HG02678 (cell line): ENCODE data around the gene DCTN3.

Experiments
- ATAC-seq: cut with Tn5 transposase; IDR thresholded peaks from one replicate; pipeline ENCODE4 v1.9.1; 2021; ENCODE audit warnings: mild to moderate bottlenecking, moderate library complexity; ENCODE audit not compliant: unreplicated experiment

Gene DCTN3

DNA sequence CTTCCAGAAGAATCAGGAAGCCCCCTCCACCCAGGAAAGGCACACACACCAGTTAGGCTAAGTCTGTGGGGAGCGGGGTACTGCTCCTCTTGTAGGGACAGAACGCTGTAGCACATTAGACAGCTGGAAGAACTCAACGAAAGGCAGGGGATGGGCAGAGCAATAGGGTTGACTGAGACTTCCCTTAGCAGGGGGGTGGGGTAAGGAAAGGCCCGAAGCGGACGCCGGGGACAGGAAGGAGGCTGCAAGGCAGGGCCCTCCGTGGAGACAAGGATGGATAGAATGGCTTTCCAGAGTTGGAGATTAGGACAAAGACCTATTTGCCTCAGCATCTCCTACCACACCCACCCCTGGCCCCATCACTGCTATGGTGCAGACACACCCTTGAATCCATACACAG lies 45.1 kb downstream of the DCTN3 start:
- ATAC-seq: no peak

DNA sequence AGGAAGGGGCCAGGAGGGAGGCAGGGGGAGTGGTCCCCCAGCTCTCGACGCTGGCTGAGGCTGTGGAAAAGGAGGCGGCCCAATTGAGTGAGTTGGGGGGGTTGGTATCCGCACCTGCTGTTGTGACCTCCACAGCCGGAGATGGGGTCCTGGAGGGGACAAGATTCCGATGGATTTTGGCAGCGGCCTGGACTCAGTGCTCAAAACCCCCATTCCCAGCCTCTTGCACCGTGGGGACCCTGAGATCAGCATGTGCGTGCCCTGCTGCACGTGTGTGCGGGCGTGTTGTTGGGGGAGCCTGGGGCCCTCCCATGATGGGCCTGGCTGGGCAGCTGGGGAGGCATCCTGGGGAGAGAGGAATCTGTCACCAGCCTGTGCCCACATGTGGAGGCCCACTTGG lies 45.7 kb downstream of the DCTN3 start:
- no peak for ATAC-seq

- no peak for ATAC-seq
Measured at GRCh38 chr9:34573599-34574325, 46.5 kb downstream of the DCTN3 start.

- no peak for ATAC-seq
Measured at GRCh38 chr9:34572628-34573027, 47.7 kb downstream of the DCTN3 start.

- ATAC-seq: no peak
Measured at GRCh38 chr9:34572092-34572491, 48.2 kb downstream of the DCTN3 start.

DNA sequence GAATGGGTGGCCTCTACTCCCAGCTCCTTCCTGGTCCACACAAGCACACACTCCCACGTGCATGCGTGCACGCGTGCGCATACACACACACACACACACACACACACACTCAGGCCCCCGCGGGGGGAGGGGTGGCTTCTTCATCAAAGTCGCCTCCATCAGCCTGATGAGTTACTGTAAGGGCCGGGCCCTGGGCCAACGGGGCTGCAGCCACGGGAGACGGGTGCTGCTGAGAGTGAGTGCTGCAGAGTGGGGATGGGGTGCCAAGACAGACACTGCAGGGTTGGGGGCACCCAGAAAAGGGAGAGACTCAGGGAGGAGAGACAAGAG lies 48.8 kb downstream of the DCTN3 start:
- ATAC-seq: no peak

DNA sequence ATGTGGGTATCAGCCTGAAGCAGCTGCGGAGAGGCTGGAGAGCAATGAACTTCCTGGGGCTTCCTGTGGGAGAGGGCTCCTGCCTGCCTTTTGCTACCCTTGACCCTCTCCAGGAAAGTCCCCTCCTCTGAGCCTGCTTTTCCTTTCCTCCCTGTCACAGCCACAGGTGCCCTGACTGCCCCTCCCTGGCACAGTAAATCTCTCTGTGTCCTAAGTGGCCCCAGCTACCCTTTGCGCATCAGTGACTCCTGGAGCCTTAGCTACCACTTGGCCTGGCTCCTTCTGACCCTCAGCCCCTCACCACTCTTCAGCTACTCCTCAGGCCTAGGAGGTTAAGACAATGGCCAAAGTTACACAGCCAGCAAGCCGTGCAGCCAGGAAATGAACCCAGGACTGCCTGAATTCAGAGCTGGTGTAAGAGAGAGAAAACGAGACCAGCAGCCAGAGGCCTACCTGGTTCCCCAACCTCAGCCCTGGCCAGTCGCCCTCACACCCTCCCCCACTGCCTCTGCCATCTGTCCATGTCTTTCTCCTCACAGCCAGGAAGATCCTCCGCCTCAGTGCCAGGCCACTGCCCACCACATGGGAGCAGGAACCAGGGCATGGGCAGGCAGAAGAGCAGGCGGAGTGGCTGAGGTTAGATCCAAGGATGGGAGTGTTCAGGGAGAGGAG lies 49.4 kb downstream of the DCTN3 start:
- ATAC-seq: no peak

GRCh38 chr9:34570376-34570775 lies 49.9 kb downstream of the DCTN3 start:
- ATAC-seq: no peak

- no peak for ATAC-seq
Measured at GRCh38 chr9:34568774-34569173, 51.5 kb downstream of the DCTN3 start.

DNA sequence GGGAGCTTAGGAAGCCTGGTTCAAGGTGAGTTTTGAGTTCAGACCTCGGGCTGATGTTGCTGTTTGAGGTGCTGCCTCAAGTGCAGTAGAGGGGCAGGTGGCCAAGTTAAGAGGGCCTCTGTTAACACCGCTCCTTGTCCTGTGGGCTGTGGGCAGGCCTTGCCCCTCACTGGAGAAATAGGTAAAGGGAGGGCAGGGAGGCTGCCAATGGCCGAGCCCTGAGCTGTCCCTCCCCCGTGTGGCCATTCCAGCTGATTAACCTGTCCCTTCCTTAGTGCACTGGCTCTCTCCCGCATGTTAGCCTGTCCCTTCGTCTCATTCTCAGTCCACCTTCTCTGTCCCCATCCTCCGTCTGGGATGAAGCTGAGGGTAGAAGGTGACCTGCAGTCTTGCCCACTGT lies 52.2 kb downstream of the DCTN3 start:
- no peak for ATAC-seq

DNA sequence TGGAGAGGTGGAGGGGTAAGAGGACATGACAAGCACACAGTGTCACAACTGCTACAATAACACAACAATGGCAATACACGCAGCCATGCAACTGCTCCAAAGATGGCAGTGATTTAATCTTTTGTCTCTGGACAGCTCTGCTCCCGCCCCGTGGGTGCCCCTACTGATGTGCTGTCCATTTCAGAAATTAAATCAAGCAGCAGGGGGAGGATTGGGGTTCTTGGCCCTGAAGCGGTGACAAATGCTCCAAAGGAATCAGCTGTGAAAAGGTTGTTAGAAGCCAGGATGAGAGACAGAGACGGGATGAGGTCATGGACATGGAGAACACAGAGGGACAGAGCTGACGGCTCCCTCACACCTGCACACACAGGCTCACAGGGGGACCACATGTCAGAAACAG lies 53.3 kb downstream of the DCTN3 start:
- ATAC-seq: no peak

- no peak for ATAC-seq
Measured at GRCh38 chr9:34566322-34566721, 54.0 kb downstream of the DCTN3 start.

- no peak for ATAC-seq
Measured at GRCh38 chr9:34565856-34566255, 54.4 kb downstream of the DCTN3 start.

DNA sequence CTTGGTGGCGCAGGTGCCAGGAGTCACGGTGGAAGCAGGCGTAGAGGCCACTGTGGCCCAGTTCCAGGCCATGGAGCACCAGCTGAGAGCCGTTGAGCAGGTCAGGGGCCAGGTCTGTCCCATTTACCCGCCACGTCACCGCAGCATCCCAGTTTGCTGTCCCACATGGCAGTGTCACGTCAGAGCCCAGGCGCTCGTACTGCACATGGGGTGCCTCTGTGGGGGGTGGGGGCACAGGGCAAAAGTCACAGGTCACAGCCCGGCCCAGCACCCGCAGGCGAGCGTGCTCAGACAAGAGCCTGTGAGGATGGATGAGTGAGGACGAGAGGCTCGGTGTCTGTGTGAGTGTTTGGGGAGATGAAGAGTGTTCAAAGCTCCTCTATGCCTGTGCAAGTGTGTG lies 55.7 kb downstream of the DCTN3 start:
- ATAC-seq: no peak
